Right ventricle myocardium inferior (tissue), 1 donor: ENCODE measurements around the gene DPP7. TPM values are rescaled to one million over a fixed set of nuclear protein-coding genes. Genes with fewer than 3 reads are reported as not detected.
A peak's percentile ranks its signal among the peaks of the same experiment; 100 is the strongest.

Source experiments
- ATAC-seq: fragments of 200-7000 bp; cut with Tn5 transposase; one replicate; pipeline ENCODE4 v1.9.1; 2020; ENCODE audit warnings: mild to moderate bottlenecking, moderate library complexity
- DNase-seq: peaks from one replicate; pipeline ENCODE4 v3.0.0; 2021; ENCODE audit errors: missing footprints
- intact Hi-C: fragments of 100-400 bp; cut with DNase I; formaldehyde crosslinking; loops from one replicate; pipeline ENCODE4 v1.11.0; 2022
- total RNA-seq: library from RNA; stranded (reverse); fragmentation: NEBNext Ultra II Directional; extraction: Animal tissue kit (Norgen Biotek cat#: 25700); gene quantifications from one replicate; pipeline ENCODE4 v1.2.1, GENCODE V29; 2021
- donor health status: DM: no; HTN: yes; CAD: no; lungs with severe emphysema.

Gene DPP7
- total RNA-seq, 1 donor from 2014 or later, result 143 TPM

DNA sequence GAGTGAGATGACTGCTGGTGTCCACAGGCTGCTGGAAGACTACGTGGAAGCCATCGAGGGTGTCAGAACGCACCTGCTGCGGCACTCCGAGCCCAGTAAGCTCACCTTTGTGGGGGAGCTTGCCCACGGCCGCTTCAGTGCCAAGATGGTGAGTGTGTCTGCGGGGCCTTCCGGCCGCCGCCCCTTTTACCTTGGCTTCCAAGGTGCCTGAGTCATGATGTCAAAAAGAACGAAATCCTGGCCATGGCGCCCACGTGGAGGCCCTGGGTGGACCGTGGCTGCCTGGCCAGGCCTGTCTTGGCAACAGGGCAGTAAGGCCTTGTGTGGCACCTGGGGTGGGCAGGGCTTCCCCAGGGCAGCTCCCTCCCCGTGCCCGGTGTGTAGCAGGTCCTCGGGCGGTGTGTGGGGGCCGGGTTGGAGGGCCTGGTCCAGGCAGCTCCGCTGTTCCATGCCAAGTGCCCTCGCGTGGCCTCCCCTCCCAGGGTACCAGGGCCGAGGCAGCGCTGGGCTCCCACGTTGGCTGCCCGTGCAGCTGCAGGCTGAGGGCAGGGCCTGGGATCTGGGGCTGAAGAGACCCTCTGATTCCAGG is 7.8 kb downstream of the DPP7 start:
- ATAC-seq, result no peak
- intact Hi-C loops, result no loop called here
- DNase-seq, result peak; percentile 35

- intact Hi-C loops, result no loop called here
- ATAC-seq, result no peak
Observed at GRCh38 chr9:137105814-137106661, 8.5 kb downstream of the DPP7 start.

DNA sequence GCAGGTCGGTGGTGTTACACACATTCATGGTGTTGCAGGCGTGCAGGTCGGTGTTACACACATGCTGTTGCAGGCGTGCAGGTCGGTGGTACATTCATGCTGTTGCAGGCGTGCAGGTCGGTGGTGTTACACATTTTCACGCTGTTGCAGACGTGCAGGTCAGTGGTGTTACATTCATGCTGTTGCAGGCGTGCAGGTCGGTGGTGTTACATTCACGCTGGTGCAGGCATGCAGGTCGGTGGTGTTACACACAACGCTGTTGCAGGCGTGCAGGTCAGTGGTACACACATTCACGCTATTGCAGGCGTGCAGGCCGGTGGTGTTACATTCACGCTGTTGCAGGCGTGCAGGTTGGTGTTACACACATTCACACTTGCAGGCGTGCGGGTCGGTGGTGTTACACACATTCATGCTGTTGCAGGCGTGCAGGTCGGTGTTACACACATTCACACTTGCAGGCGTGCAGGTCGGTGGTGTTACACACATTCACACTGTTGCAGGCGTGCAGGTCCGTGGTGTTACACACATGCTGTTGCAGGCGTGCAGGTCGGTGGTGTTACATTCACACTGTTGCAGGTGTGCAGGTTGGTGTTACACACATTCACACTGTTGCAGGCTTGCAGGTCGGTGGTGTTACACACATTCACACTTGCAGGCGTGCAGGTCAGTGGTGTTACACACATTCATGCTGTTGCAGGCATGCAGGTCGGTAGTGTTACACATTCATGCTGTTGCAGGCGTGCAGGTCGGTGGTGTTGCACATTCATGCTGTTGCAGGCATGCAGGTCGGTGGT is 11.1 kb downstream of the DPP7 start:
- DNase-seq (peak; percentile 68), ATAC-seq (no peak)
- intact Hi-C loops, result no loop called here

More at GRCh38 chr9:137105814-137106661, 8.5 kb downstream of the DPP7 start:
- DNase-seq, result peak; percentile 60

DNA sequence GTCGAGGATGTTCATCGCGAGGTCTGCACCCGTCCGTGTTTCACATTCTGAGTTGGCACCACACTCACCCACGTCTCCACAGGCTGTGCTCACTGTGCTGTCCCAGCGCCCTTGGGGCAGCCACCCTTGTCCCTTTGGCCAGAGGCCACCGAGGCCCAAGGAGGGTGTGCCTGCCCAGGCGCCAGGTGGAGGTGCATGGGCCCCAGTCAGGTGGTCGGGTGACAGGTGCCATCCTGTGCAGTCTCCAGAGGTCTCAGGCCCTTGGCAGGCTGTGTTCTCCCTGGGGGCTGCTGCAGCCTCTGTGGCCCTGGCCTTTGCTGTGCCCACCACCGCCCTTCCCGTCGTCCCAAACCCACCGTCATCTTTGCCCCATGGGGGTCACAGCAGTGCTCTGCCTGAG is 15.3 kb downstream of the DPP7 start:
- intact Hi-C loops, result no loop called here
- ATAC-seq (no peak), DNase-seq (no peak)

DNA sequence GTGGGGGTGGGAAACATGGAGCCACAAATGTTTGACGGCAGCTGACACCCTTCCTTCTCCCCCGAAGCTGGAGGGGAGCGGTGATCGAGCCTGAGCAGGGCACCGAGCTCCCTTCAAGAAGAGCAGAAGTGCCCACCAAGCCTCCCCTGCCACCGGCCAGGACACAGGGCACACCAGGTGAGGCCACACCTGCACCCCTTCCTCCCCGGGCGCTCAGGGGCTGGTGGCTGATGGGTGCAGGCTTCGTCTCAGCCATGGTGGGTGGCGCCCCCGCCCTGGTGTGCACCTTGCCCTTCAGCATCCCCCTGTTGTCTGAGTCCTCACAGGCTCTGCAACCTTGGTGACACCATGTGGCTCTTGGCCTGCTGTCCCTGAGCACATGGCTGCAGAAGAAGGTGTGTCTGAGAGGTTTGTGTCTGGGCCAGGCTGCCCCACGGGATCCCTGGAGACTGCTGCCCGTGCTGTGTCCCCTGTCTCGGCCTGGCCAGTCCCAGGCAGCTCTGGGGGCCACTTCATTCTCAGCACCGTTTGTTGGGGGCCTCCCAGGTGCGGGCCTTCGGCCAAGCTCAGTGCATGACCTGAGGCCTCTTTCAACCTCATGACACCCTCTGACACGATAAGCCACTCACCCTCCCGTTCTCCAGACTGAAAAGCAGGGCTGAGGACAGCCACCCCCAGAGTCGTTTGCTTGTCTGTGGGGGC is 16.6 kb downstream of the DPP7 start:
- peak; percentile 52 for DNase-seq
- no peak for ATAC-seq
- intact Hi-C loops, result no loop called here

- no peak for DNase-seq
- ATAC-seq, result no peak
- intact Hi-C loops, result no loop called here
Observed at GRCh38 chr9:137096785-137097546, 17.6 kb downstream of the DPP7 start.

- peak; percentile 20 for ATAC-seq
- intact Hi-C loops, result no loop called here
- DNase-seq, result no peak
Observed at GRCh38 chr9:137095664-137096517, 18.6 kb downstream of the DPP7 start.

- DNase-seq, result no peak
- ATAC-seq, result no peak
- intact Hi-C loops, result no loop called here
Observed at GRCh38 chr9:137089232-137089947, 25.1 kb downstream of the DPP7 start.

DNA sequence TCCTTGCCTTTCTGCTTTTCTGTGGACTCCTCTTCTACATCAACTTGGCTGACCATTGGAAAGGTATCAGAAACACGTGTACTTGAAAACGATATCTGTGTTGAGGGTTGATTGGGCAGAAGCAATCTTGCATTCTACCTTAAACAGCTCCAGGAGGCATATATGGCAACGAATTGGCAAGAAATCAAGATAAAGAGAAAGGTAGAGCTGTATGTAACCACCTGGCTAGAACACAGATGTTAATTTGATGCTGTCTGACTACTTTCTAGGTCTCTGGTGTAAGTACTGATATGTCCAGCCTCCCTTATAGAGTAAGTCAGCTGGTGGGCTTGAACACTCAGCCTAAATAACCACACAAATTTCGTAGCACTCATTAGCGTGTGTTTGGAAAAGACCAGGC is 26.4 kb downstream of the DPP7 start:
- no peak for ATAC-seq
- DNase-seq, result no peak
- intact Hi-C loops, result no loop called here

DNA sequence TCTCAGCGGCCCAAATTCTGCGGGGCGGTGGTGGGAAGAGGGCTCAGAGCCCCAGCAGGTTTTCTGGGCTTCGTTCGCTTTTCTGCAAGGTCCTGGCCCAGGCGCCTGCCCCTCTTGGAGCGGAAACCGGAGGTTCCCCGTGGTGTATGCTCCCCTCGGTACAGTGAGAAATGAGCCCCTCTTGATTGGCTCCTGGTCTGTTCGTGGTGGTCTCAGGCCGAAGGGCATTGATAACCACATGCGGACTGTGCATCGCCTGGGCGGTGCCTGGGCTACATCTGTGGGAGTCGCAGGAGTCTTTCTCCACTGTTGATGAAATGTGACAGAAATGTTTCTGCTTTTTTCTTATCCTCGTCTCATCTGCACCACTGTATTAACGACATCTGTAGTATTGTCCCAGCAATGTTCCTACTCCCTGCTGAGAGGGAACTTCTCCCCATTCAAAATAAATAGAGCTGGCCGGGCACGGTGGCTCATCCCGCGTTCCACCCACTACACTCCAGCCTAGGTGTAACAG is 27.1 kb downstream of the DPP7 start:
- DNase-seq, result no peak

GRCh38 chr9:137086531-137087408 is 27.8 kb downstream of the DPP7 start, which contains the start of gene MAN1B1:
TSS of gene MAN1B1 (plus strand) at chr9:137086985. CDS start at chr9:137087000, 15 bp downstream.
- ATAC-seq, result peak; percentile 95
- intact Hi-C loops, result no loop called here
- peak; percentile 100 for DNase-seq

More for the DNA sequence above, 27.1 kb downstream of the DPP7 start:
- ATAC-seq, result no peak
- intact Hi-C loops, result no loop called here

GRCh38 chr9:137085920-137086530 is 28.5 kb downstream of the DPP7 start:
- intact Hi-C loops, result no loop called here
- no peak for DNase-seq
- ATAC-seq, result peak; percentile 46

- DNase-seq (peak; percentile 48), ATAC-seq (no peak)
- intact Hi-C loops, result no loop called here
Observed at GRCh38 chr9:137084526-137084925, 30.0 kb downstream of the DPP7 start.

DNA sequence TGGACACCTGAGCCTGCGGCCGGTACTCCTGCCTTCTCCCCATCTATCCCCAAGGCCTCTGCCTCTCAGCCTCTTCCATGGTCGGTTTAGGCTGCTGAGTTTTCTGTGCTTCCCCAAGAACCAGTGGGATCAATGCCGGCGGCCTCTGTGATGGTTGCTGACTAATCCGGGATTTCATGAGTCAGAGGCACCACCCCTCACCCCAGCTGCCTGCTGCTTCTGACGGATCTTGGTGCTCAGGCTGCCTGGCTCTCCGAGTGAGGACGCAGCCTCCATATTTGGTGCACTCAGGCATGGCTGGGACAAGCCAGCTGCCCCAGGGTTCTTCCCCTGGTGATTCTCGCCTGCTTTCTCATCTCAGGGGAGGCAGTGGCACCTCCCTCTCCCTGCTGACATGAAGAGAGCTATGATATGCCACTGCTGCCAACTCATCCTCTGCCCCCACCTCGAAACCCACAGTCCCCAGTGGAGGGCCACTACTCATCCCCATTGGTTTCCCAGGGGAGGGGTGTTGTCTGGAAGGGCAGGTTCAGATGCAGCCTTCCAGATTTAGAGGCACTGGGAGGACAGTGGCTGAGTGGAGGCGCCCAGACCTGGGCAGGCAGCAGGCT is 31.0 kb downstream of the DPP7 start:
- DNase-seq, result peak; percentile 83
- ATAC-seq, result no peak
- intact Hi-C loops, result no loop called here

- intact Hi-C loops, result no loop called here
- peak; percentile 55 for DNase-seq
- no peak for ATAC-seq
Observed at GRCh38 chr9:137082925-137083290, 31.6 kb downstream of the DPP7 start.
